HG03135 (cell line): ENCODE results near the gene PSMD3.
"Not testable (repeated sequence)": the region's sequence is repeated elsewhere in the genome, so short reads cannot be mapped to it uniquely, and the experiment has no call there.

Source experiments
- ATAC-seq: cut with Tn5 transposase; IDR thresholded peaks from one replicate; pipeline ENCODE4 v1.9.1; 2021; ENCODE audit warnings: mild to moderate bottlenecking, moderate library complexity; ENCODE audit not compliant: unreplicated experiment

PSMD3 gene

GRCh38 chr17:39980351-39981206 is at the start of gene PSMD3:
PSMD3 (plus strand) TSS chr17:39980807; CDS start chr17:39980971, 164 bp downstream.
- peak; percentile 92 for ATAC-seq

- no peak for ATAC-seq
Measured at GRCh38 chr17:39933912-39934311, 46.7 kb upstream of the PSMD3 start.

GRCh38 chr17:39934324-39934723 is 46.3 kb upstream of the PSMD3 start:
- no peak for ATAC-seq

- no peak for ATAC-seq
Measured at GRCh38 chr17:39935909-39936308, 44.7 kb upstream of the PSMD3 start.

- ATAC-seq: no peak
Measured at GRCh38 chr17:39937447-39937846, 43.2 kb upstream of the PSMD3 start.

GRCh38 chr17:39938140-39938869 is 42.3 kb upstream of the PSMD3 start:
- no peak for ATAC-seq

GRCh38 chr17:39939106-39939505 is 41.5 kb upstream of the PSMD3 start:
- no peak for ATAC-seq

- ATAC-seq: peak; percentile 57
Measured at GRCh38 chr17:39939588-39940419, 40.8 kb upstream of the PSMD3 start.

- ATAC-seq: no peak
Measured at GRCh38 chr17:39943702-39944392, 36.8 kb upstream of the PSMD3 start.

GRCh38 chr17:39944393-39944711 is 36.3 kb upstream of the PSMD3 start:
- no peak for ATAC-seq

GRCh38 chr17:39946551-39947330 is 33.9 kb upstream of the PSMD3 start:
- ATAC-seq: no peak

- ATAC-seq: not testable (repeated sequence)
Measured at GRCh38 chr17:39948489-39948828, 32.1 kb upstream of the PSMD3 start.

GRCh38 chr17:39949028-39949427 is 31.6 kb upstream of the PSMD3 start:
- ATAC-seq: no peak

GRCh38 chr17:39950871-39951348 is 29.7 kb upstream of the PSMD3 start:
- ATAC-seq: no peak

GRCh38 chr17:39951924-39952679 is 28.5 kb upstream of the PSMD3 start:
- no peak for ATAC-seq

- peak; percentile 67 for ATAC-seq
Measured at GRCh38 chr17:39952680-39953470, 27.7 kb upstream of the PSMD3 start.

- no peak for ATAC-seq
Measured at GRCh38 chr17:39953471-39953888, 27.1 kb upstream of the PSMD3 start.

GRCh38 chr17:39954876-39955275 is 25.7 kb upstream of the PSMD3 start:
- ATAC-seq: no peak
